ENCODE measurements around the gene CLNS1A. TPM values are rescaled to one million over a fixed set of nuclear protein-coding genes. Genes with fewer than 3 reads are reported as not detected.

The CLNS1A gene
- polyA plus RNA-seq, 1 of the 3 experiments (the other 2 are of a cell fraction) = 124 TPM

DNA sequence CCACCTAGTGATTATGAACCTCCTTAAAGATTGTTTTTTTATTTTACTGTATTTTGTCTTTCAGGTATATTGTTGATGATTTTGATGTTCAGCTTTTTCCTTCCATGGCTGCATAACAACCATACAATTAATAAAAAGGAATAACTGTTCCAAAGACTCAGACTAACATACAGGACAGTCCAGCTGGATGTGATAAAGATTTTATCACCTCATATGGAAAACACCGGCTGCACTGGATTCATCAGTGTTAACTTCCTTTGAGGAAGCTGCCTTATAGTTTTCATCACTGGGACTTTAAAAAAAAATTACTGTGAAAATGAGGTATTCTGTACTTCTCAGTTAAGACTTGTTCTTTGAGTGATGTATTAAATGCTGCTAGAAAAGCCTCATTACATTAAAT is 28.4 kb downstream of the CLNS1A start:
- POLR2A ChIA-PET = interaction anchor here (0.6 to 1.2 kb wide), 2 partner anchors 19 to 32 kb away, joined by 5 read pairs; partner anchors contain the start of gene AQP11
- Histone ChIP-seq H3K27me3 (ENCODE audit: insufficient read depth) (no peaks in the 10 kb centered on the region), H3K9me3 (no peaks in the 10 kb centered on the region), H3F3A (replicated peaks; ENCODE audit: insufficient read depth) (peaks cover 3% of the 10 kb centered on the region), H3K79me2 (ENCODE audit: insufficient read depth) (no peaks in the 10 kb centered on the region), H3K9me2 (no peaks in the 10 kb centered on the region), H2AFZ (ENCODE audit: low read depth) (no peak overlapping the region), H3K9ac (no peak overlapping the region), H3K27ac (ENCODE audit: low read depth in 2 of 2, low read length in 1 of 2) (peak overlapping the region in 1 of 2 experiments; percentile 65; a peak in 2 of 4 replicates), H3K4me1 (ENCODE audit: control insufficient read depth in 1 of 2, insufficient read depth in 2 of 2, low read depth in 1 of 2, low read length in 1 of 2) (no peaks in the 10 kb centered on the region; a peak in 1 of 4 replicates), H3K36me3 (replicated peaks in 1 of 2; ENCODE audit: control insufficient read depth in 1 of 2, insufficient read depth in 2 of 2, low read length in 1 of 2) (peaks cover 52 to 60% of the 10 kb centered on the region in 2 experiments), H4K20me1 (ENCODE audit: insufficient read depth) (no peaks in the 10 kb centered on the region), H3K4me3 (ENCODE audit: low read depth in 2 of 2, low read length in 1 of 2) (no peak overlapping the region), H3K4me2 (no peak overlapping the region)
- CTCF ChIA-PET = interaction anchor here (0.8 kb wide), 2 partner anchors 14 to 138 kb away, joined by 3 read pairs; no protein-coding TSS in a partner anchor
- DNase-seq = peak; percentile 61
- TF ChIP-seq TCF12 (IDR thresholded peaks at IDR 0.05) (0 out of 2 replicates have a peak, but pooled peaks have one; percentile 17), RCOR1 (IDR thresholded peaks at IDR 0.05; ENCODE audit: low read length) (peak; percentile 57; the same call in 1 of the 2 replicates), CHD2 (IDR thresholded peaks at IDR 0.05; ENCODE audit: low read length, partially characterized antibody) (peak; percentile 57), GATA2 (CRISPR knock-in tag; IDR thresholded peaks at IDR 0.05) (peak; percentile 75), FOSL2 (IDR thresholded peaks at IDR 0.05; ENCODE audit: borderline replicate concordance, low read depth) (no peak), FOXM1 (IDR thresholded peaks at IDR 0.05; ENCODE audit: low read depth) (no peak)
- 35% methylated on average over 1 of the region's 1 CpG for WGBS (ENCODE audit: low lambda C conversion rate)

DNA sequence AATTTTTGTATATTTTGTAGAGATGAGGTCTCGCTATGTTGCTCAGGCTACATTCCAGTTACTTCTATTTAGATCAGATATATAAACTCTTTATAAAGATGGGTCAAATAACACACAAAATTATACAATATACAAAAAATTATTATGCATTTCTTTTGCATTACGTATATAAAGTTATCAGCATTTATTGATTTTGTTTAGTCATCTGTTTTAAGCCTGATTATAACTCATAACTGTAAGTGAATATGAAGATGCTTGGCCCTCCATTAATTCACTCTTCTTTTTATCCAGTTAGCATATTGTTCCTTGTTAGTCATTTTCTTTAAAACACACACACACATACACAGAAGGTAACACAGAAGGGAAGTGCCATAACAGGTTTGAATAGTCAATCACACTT is 33.3 kb downstream of the CLNS1A start:
- H3K4me3 ChIP-seq (ENCODE audit: low read depth in 2 of 2, low read length in 1 of 2) = no peak overlapping the region
- peaks cover 0 to 27% of the 10 kb centered on the region in 2 experiments; a peak in 2 of 4 replicates for H3K4me1 ChIP-seq (ENCODE audit: control insufficient read depth in 1 of 2, insufficient read depth in 2 of 2, low read depth in 1 of 2, low read length in 1 of 2)
- no peaks in the 10 kb centered on the region for H3K9me2 ChIP-seq
- H3K9me3 ChIP-seq = no peaks in the 10 kb centered on the region
- WGBS (ENCODE audit: low lambda C conversion rate) = 100% methylated on average over 2 of the region's 2 CpGs
- ChIA-PET POLR2A (no interaction called here), CTCF (interaction anchor here (0.6 to 1.4 kb wide), 3 partner anchors 10 to 29 kb away, joined by 3 to 4 read pairs (median 3); no protein-coding TSS in a partner anchor)
- no peaks in the 10 kb centered on the region for H3K79me2 ChIP-seq (ENCODE audit: insufficient read depth)
- H3K27me3 ChIP-seq (ENCODE audit: insufficient read depth) = no peaks in the 10 kb centered on the region
- H3K36me3 ChIP-seq (replicated peaks in 1 of 2; ENCODE audit: control insufficient read depth in 1 of 2, insufficient read depth in 2 of 2, low read length in 1 of 2) = peaks cover 21 to 37% of the 10 kb centered on the region in 2 experiments
- no peak overlapping the region for H3K9ac ChIP-seq
- no peak overlapping the region for H2AFZ ChIP-seq (ENCODE audit: low read depth)
- peak overlapping the region in 1 of 2 experiments; percentile 85; a peak in 1 of 4 replicates for H3K27ac ChIP-seq (ENCODE audit: low read depth in 2 of 2, low read length in 1 of 2)
- H4K20me1 ChIP-seq (ENCODE audit: insufficient read depth) = no peaks in the 10 kb centered on the region
- TF ChIP-seq, protein P1, sequence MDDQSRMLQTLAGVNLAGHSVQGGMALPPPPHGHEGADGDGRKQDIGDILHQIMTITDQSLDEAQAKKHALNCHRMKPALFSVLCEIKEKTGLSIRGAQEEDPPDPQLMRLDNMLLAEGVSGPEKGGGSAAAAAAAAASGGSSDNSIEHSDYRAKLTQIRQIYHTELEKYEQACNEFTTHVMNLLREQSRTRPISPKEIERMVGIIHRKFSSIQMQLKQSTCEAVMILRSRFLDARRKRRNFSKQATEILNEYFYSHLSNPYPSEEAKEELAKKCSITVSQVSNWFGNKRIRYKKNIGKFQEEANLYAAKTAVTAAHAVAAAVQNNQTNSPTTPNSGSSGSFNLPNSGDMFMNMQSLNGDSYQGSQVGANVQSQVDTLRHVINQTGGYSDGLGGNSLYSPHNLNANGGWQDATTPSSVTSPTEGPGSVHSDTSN (IDR thresholded peaks at IDR 0.05) = no peak
- TF ChIP-seq RXRA (IDR thresholded peaks at IDR 0.05; ENCODE audit: borderline replicate concordance, low read depth) (no peak), RFX5 (IDR thresholded peaks at IDR 0.05; ENCODE audit: low read length) (no peak), FOXJ3 (CRISPR knock-in tag; IDR thresholded peaks at IDR 0.05) (no peak), JUND (IDR thresholded peaks at IDR 0.05) (no peak), TAF1 (IDR thresholded peaks at IDR 0.05; ENCODE audit: borderline replicate concordance, low read depth, low read length) (no peak), TCF12 (IDR thresholded peaks at IDR 0.05) (no peak), FOSL2 (IDR thresholded peaks at IDR 0.05; ENCODE audit: borderline replicate concordance, low read depth) (no peak), YY1 (IDR thresholded peaks at IDR 0.05; ENCODE audit: low read depth) (no peak), RCOR1 (IDR thresholded peaks at IDR 0.05; ENCODE audit: low read length) (no peak), EZH2phosphoT487 (IDR thresholded peaks at IDR 0.05; ENCODE audit: borderline replicate concordance, low read depth) (no peak), NFIC (IDR thresholded peaks at IDR 0.05; ENCODE audit: borderline replicate concordance) (no peak)
- TF ChIP-seq, protein P2, sequence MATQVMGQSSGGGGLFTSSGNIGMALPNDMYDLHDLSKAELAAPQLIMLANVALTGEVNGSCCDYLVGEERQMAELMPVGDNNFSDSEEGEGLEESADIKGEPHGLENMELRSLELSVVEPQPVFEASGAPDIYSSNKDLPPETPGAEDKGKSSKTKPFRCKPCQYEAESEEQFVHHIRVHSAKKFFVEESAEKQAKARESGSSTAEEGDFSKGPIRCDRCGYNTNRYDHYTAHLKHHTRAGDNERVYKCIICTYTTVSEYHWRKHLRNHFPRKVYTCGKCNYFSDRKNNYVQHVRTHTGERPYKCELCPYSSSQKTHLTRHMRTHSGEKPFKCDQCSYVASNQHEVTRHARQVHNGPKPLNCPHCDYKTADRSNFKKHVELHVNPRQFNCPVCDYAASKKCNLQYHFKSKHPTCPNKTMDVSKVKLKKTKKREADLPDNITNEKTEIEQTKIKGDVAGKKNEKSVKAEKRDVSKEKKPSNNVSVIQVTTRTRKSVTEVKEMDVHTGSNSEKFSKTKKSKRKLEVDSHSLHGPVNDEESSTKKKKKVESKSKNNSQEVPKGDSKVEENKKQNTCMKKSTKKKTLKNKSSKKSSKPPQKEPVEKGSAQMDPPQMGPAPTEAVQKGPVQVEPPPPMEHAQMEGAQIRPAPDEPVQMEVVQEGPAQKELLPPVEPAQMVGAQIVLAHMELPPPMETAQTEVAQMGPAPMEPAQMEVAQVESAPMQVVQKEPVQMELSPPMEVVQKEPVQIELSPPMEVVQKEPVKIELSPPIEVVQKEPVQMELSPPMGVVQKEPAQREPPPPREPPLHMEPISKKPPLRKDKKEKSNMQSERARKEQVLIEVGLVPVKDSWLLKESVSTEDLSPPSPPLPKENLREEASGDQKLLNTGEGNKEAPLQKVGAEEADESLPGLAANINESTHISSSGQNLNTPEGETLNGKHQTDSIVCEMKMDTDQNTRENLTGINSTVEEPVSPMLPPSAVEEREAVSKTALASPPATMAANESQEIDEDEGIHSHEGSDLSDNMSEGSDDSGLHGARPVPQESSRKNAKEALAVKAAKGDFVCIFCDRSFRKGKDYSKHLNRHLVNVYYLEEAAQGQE (IDR thresholded peaks at IDR 0.05; ENCODE audit: low read depth, low read length) = no peak
- TF ChIP-seq, protein P3, sequence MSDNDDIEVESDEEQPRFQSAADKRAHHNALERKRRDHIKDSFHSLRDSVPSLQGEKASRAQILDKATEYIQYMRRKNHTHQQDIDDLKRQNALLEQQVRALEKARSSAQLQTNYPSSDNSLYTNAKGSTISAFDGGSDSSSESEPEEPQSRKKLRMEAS (IDR thresholded peaks at IDR 0.05; ENCODE audit: low read depth) = no peak
- TF ChIP-seq, protein P4, sequence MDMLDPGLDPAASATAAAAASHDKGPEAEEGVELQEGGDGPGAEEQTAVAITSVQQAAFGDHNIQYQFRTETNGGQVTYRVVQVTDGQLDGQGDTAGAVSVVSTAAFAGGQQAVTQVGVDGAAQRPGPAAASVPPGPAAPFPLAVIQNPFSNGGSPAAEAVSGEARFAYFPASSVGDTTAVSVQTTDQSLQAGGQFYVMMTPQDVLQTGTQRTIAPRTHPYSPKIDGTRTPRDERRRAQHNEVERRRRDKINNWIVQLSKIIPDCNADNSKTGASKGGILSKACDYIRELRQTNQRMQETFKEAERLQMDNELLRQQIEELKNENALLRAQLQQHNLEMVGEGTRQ (IDR thresholded peaks at IDR 0.05; ENCODE audit: borderline replicate concordance, low read depth, low read length) = no peak
- TF ChIP-seq, protein P5, sequence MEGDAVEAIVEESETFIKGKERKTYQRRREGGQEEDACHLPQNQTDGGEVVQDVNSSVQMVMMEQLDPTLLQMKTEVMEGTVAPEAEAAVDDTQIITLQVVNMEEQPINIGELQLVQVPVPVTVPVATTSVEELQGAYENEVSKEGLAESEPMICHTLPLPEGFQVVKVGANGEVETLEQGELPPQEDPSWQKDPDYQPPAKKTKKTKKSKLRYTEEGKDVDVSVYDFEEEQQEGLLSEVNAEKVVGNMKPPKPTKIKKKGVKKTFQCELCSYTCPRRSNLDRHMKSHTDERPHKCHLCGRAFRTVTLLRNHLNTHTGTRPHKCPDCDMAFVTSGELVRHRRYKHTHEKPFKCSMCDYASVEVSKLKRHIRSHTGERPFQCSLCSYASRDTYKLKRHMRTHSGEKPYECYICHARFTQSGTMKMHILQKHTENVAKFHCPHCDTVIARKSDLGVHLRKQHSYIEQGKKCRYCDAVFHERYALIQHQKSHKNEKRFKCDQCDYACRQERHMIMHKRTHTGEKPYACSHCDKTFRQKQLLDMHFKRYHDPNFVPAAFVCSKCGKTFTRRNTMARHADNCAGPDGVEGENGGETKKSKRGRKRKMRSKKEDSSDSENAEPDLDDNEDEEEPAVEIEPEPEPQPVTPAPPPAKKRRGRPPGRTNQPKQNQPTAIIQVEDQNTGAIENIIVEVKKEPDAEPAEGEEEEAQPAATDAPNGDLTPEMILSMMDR (IDR thresholded peaks at IDR 0.05) = no peak
- no peak overlapping the region for H3K4me2 ChIP-seq
- no peak for DNase-seq
- H3F3A ChIP-seq (replicated peaks; ENCODE audit: insufficient read depth) = peaks cover 33% of the 10 kb centered on the region

All from SK-N-SH (cell line).